K562 treated with DMSO at 1 percent for 48 hours (cell line): Measurements from ENCODE around the gene C2CD4B. TPM values are rescaled to one million over a fixed set of nuclear protein-coding genes. Genes with fewer than 3 reads are reported as not detected.

ENCODE experiments used
- total RNA-seq: library from RNA; unstranded; fragments of 300-600 nt; gene quantifications from 2 replicates; pipeline ENCODE4 v1.2.3, GENCODE V29; 2022; ENCODE audit warnings: low replicate concordance; ENCODE audit errors: extremely low read depth

The C2CD4B gene, protein sequence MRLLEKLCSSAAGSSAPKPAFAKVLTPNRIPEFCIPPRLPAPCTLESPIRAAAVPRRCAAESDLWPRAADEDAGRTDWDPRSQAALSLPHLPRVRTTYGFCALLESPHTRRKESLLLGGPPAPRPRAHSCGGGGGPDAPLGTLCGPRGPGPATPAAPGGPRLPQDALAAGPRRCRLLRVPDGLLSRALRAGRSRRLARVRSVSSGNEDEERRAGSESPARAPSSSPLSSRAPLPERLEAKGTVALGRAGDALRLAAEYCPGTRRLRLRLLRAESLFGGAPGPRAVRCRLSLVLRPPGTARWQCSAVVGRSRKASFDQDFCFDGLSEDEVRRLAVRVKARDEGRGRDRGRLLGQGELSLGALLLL
- total RNA-seq = not detected in 2 replicates

DNA sequence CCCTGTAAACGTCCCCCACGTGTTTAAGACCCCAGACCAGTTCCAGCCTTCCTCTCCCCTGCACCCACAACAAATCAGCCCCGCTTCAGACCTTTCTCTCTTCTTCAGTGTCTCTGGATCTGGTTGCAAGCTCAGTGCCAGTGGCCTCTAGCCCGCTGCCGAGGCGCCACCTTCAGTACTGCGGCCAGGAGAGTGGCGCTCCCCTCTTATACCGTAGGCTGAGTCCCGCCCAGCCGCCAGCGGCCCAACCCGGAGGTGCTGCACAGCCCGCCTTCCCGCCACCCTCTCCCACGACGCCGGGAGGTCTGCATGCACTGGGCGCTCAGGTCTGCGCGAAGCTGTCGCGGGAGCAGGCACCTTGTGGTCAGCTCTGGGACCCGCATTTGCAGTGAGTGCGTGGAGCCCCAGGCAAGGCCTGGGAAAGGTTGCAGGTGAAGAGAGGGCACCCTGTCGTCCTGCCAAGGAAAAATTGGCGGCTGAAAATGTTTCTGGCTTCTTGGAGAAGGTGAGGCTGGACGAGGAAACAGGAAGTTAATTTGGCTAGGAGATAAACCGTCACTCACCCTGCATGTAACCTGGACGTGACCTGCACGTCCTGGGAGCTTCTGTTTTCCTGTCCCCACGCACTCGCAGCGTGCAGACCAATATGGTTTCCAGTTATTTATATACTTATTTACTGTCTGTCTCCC, at the start of gene C2CD4B:
Gene C2CD4B (minus strand): TSS at position 182 of the 689 bp plus-strand sequence. CDS start 301 bp downstream, outside the sequence.

Other genes starting within 250 kb of the C2CD4B start
- gene VPS13C, start 104.8 kb downstream of the C2CD4B start, total RNA-seq = not detected in 2 replicates
- gene C2CD4A, start 98.3 kb downstream of the C2CD4B start, total RNA-seq = not detected in 2 replicates
- not detected in 2 replicates for gene TLN2, start 225.3 kb upstream of the C2CD4B start, total RNA-seq